ENCODE data around the gene PIWIL1.

The PIWIL1 gene

GRCh38 chr12:130372936-130373335 lies 35.2 kb downstream of the PIWIL1 start:
- DNase-seq (ENCODE audit: low read depth): no peak
- TF ChIP-seq POLR2A (IDR thresholded peaks at IDR 0.05; ENCODE audit: extremely low read depth, insufficient read length): no peak
- no peak for TF ChIP-seq MYC (IDR thresholded peaks at IDR 0.05; ENCODE audit: low read depth, low read length)
- no peak for TF ChIP-seq CTCF (IDR thresholded peaks at IDR 0.05; ENCODE audit: low read depth, low read length)
- TF ChIP-seq, protein P1, sequence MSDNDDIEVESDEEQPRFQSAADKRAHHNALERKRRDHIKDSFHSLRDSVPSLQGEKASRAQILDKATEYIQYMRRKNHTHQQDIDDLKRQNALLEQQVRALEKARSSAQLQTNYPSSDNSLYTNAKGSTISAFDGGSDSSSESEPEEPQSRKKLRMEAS (IDR thresholded peaks at IDR 0.05; ENCODE audit: low read depth, low read length): no peak
- no peak overlapping the region for H3K4me3 ChIP-seq (ENCODE audit: low read depth, low read length)

- DNase-seq (ENCODE audit: low read depth): no peak
- TF ChIP-seq, protein P1 (IDR thresholded peaks at IDR 0.05; ENCODE audit: low read depth, low read length): no peak
- TF ChIP-seq POLR2A (IDR thresholded peaks at IDR 0.05; ENCODE audit: extremely low read depth, insufficient read length): no peak
- TF ChIP-seq CTCF (IDR thresholded peaks at IDR 0.05; ENCODE audit: low read depth, low read length): no peak
- TF ChIP-seq MYC (IDR thresholded peaks at IDR 0.05; ENCODE audit: low read depth, low read length): no peak
Measured at GRCh38 chr12:130374083-130374482, 36.4 kb downstream of the PIWIL1 start.

GRCh38 chr12:130375296-130376287 lies 37.9 kb downstream of the PIWIL1 start:
- no peak overlapping the region for H3K4me3 ChIP-seq (ENCODE audit: low read depth, low read length)
- DNase-seq (ENCODE audit: low read depth): no peak
- TF ChIP-seq, protein P1 (IDR thresholded peaks at IDR 0.05; ENCODE audit: low read depth, low read length): no peak
- no peak for TF ChIP-seq POLR2A (IDR thresholded peaks at IDR 0.05; ENCODE audit: extremely low read depth, insufficient read length)
- TF ChIP-seq MYC (IDR thresholded peaks at IDR 0.05; ENCODE audit: low read depth, low read length): no peak
- no peak for TF ChIP-seq CTCF (IDR thresholded peaks at IDR 0.05; ENCODE audit: low read depth, low read length)

More at GRCh38 chr12:130374083-130374482, 36.4 kb downstream of the PIWIL1 start:
- H3K4me3 ChIP-seq (ENCODE audit: low read depth, low read length): no peak overlapping the region

DNA sequence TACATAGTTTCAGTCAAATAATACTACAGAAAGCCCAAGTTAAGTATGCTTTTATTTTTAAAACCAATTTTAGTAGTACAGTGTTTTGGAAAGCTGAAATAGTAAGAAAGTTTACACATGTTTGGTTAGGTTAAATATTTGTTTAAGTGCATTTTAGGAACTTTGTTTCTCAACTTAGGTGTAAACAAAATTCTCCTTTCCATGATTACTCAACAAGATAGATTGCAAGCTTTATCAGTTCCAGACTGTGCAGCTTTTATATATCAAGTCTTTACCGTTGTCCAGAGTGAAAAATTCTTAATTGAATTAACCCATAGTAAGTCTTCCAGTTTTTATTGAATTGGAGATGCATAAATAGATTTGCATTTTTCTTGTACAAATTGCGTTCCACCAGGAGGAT lies 45.1 kb downstream of the PIWIL1 start:
- H3K4me3 ChIP-seq (ENCODE audit: low read depth, low read length): no peak overlapping the region
- TF ChIP-seq, protein P1 (IDR thresholded peaks at IDR 0.05; ENCODE audit: low read depth, low read length): no peak
- DNase-seq (ENCODE audit: low read depth): no peak

GRCh38 chr12:130384234-130384633 lies 46.5 kb downstream of the PIWIL1 start:
- no peak overlapping the region for H3K4me3 ChIP-seq (ENCODE audit: low read depth, low read length)
- no peak for DNase-seq (ENCODE audit: low read depth)
- no peak for TF ChIP-seq CTCF (IDR thresholded peaks at IDR 0.05; ENCODE audit: low read depth, low read length)
- TF ChIP-seq POLR2A (IDR thresholded peaks at IDR 0.05; ENCODE audit: extremely low read depth, insufficient read length): no peak
- TF ChIP-seq, protein P1 (IDR thresholded peaks at IDR 0.05; ENCODE audit: low read depth, low read length): no peak
- TF ChIP-seq MYC (IDR thresholded peaks at IDR 0.05; ENCODE audit: low read depth, low read length): no peak

GRCh38 chr12:130385193-130385592 lies 47.5 kb downstream of the PIWIL1 start:
- TF ChIP-seq POLR2A (IDR thresholded peaks at IDR 0.05; ENCODE audit: extremely low read depth, insufficient read length): no peak
- TF ChIP-seq MYC (IDR thresholded peaks at IDR 0.05; ENCODE audit: low read depth, low read length): no peak
- TF ChIP-seq, protein P1 (IDR thresholded peaks at IDR 0.05; ENCODE audit: low read depth, low read length): no peak
- no peak for TF ChIP-seq CTCF (IDR thresholded peaks at IDR 0.05; ENCODE audit: low read depth, low read length)
- H3K4me3 ChIP-seq (ENCODE audit: low read depth, low read length): no peak overlapping the region
- DNase-seq (ENCODE audit: low read depth): no peak

Measured in NB4 (cell line).